Right ventricle myocardium superior (tissue), 1 donor: ENCODE measurements around the gene GTF2E1. TPM values are rescaled to one million over a fixed set of nuclear protein-coding genes. Genes with fewer than 3 reads are reported as not detected.
A peak's percentile ranks its signal among the peaks of the same experiment; 100 is the strongest.
"Not testable (repeated sequence)": the region's sequence is repeated elsewhere in the genome, so short reads cannot be mapped to it uniquely, and the experiment has no call there.

ENCODE experiments used
- ATAC-seq: fragments of 200-7000 bp; cut with Tn5 transposase; one replicate; pipeline ENCODE4 v1.9.1; 2020; ENCODE audit warnings: mild to moderate bottlenecking; ENCODE audit not compliant: poor library complexity
- DNase-seq: peaks from one replicate; pipeline ENCODE4 v3.0.0-alpha.2; 2020
- intact Hi-C: fragments of 100-400 bp; cut with DNase I; formaldehyde crosslinking; loops from one replicate; pipeline ENCODE4 v1.11.2; 2022
- total RNA-seq: library from RNA; stranded (reverse); fragmentation: NEBNext Ultra II Directional; extraction: Animal tissue kit (Norgen Biotek cat#: 25700); gene quantifications from one replicate; pipeline ENCODE4 v1.2.1, GENCODE V29; 2021
- donor health status: DM: no; HTN: yes; CAD: no; lungs with severe emphysema.

GTF2E1 gene
- total RNA-seq, 1 donor from 2014 or later: 12.2 TPM

DNA sequence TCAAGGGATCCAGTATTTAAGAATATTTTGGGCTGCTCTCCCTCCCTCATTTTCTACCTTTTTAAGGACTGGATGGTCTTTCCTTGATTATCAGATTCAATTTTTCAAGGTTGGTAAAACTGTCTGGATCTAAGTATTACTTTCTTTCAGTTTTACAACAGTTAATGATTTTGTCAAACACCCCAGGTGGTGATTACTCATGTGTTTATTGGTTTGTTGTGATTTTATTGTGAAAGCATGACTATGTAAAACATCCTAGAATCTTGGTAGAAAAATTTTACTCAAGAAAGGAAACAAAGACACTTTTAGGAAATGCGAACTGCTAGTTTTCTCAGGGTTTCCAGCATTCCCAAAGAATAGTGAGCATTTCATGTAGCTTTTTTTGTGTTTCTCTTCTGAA is 7.3 kb downstream of the GTF2E1 start:
- ATAC-seq (no peak), DNase-seq (no peak)
- intact Hi-C loops: no loop called here

DNA sequence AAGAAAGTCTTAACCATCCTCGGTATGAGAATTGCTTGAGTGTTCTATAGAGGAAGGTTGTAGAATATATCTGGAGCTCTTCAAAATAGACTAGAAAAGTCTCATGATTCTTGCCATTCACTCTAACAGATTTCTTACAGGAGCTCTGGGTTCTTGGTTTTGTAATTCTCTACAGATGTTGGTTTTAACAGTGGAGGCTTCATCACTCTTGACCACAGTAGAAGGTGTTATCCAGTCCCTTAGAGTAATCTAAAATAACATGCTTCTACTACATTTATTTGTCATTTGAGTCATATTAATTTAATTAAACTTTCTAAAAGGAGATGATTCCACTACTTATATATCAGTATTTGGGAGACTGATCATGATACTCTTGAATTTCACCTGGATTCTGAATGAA is 9.7 kb downstream of the GTF2E1 start:
- intact Hi-C loops: no loop called here
- DNase-seq: no peak
- ATAC-seq: no peak

DNA sequence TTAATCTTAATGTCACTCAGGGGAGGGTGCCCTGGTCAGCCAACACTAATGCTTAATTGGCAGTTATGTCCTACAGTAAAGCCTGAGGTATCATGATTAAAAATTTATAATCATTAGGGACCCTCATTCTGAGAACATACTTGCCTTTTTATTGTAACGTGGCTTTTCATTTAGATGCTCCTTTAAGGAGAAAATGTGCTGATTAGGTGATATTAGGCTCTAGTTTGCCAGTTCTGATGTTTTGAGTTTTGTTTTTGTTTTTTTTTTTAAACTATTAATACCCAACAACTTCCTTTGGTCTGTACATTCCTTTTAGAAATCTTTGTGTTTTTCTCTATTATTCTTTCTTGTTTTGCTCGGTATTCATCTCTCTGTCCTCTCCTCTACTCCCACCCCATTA is 10.3 kb downstream of the GTF2E1 start:
- intact Hi-C loops: no loop called here
- no peak for DNase-seq
- no peak for ATAC-seq

DNA sequence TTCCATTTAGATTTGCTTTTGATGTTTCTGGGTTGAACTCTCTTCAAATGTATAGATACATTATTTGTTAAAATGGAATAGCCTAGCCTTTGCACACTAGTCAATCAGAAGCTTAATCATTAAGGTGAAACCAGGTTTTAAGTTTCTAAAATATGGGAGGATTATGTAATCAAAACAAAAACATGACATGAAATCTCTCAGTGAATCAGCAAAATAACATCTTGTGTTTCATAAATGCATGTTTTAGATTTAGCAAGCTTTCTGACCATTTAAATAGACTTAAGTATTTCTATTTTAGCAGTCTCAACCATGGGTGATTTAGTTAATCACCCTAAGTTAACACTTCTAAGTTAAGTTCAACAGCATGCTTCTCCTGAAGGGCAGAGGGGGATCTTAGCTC is 11.3 kb downstream of the GTF2E1 start:
- DNase-seq: no peak
- intact Hi-C loops: no loop called here
- ATAC-seq: no peak

DNA sequence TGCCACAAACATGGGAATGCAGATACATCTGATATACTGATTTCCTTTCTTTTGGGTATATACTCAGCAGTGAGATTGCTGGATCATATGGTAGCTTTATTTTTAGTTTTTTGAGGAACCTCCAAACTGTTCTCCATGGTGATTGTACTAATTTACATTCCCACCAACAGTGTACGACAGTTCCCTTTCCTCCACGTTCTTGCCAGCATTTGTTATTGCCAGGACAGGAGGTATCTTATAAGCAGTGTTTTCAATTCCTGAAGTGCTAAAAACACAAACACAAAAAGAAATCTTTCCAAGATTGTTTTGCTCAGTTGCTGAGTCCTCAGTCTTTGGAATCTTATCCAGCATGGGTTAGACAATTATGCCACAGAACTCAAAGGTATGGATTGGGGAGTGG is 13.5 kb downstream of the GTF2E1 start:
- intact Hi-C loops: no loop called here
- ATAC-seq (no peak), DNase-seq (no peak)

DNA sequence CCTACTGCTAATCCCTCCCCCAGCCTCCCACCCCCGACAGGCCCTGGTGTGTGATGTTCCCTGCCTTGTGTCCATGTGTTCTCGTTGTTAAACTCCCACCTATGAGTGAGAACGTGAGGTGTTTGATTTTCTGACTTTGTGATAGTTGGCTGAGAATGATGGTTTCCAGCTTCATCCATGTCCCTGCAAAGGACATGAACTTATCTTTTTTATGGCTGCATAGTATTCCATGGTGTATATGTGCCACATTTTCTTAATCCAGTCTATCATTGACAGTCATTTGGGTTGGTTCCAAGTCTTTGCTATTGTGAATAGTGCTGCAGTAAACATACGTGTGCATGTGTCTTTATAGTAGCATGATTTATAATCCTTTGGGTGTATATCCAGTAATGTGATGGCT is 16.0 kb downstream of the GTF2E1 start:
- intact Hi-C loops, ATAC-seq, DNase-seq: not testable (repeated sequence)

DNA sequence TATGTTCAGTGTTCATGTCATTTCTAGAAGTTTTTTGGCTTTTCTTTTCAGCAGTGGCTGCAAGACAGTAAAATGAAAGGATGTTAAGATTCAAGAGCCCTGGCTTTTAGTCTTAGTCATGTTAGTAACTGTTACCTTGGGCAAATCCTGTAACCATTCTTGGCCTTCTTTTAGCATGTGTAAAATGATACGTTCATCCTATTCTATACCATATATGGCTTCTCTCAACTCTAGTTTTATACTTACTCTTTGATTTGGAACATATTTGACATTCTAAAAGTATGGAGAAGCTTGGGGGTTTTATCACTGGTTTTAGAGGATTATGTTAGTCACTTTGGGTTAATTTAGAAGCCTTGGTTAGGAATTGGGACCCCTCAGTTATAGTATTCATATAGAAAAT is 20.1 kb downstream of the GTF2E1 start:
- no peak for DNase-seq
- no peak for ATAC-seq
- intact Hi-C loops: no loop called here

DNA sequence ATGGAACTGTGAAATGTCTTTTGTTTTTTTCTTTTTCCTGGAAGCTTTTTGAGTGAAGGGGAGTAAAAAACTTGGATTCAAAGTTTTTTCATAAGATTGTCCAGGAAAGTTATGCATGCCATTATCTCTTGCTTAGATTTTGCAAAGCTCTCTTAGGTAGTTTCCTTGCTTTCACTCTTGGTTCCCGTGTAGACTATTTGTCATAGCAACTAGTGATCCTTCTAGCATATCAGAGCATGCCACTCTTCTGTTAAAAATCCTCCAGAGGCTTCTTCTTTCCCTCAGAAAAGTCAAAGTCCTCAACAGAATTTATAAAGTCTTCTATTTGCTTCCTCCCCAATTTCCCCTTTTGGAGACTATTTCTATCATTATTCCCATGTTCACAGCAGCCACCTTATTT is 21.1 kb downstream of the GTF2E1 start:
- intact Hi-C loops: no loop called here
- no peak for ATAC-seq

DNA sequence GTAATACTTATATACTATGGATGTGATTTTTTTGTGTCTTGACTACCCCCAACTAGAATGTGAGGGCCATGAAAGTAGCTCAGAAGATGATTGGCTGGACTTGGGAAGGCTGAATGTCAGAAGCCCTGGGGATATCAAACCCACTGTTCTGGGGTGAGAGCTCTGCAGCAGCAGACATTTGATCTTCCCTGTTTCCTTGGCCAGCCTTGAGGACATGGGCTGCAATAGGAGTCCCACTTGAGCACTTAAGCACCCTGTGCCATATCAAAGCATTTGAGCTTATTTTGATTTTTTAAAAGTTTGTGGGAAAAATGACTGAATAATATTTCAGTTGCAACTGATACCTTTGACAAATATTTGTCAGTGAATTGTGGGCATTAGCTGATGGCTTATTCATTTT is 21.7 kb downstream of the GTF2E1 start:
- no peak for DNase-seq
- no peak for ATAC-seq
- intact Hi-C loops: no loop called here

More for the DNA sequence above, 21.1 kb downstream of the GTF2E1 start:
- DNase-seq: no peak

DNA sequence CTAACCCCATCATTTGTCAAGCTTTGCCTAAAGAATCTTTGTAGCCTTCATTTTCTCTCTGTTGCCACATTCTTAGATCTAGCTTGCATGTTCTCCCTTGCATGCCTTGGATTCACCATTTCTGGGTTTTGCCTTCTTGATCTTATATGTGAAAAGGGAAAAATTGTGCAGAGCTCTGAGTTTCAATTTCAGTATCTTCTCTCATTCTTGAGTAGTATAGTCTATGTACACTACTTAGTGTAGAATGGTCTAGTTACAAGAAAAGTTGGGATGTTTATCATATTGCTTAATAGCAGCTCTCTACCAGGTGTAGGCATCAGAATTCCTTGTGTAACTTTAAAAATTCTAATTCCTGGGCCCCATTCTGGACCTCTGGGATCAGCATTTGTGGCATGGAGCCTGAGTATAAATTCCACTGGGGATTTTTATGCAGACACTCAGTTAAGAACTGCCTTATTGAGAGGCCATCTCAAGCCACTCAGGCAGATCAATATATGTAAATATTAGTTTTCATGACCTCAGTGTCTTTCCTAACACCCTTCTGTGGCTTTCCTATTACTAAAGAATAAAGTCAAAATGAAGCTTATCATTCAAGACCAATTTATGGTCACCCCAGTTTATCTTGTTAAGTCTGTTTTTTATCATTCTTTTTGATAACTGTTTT is 23.4 kb downstream of the GTF2E1 start:
- no peak for DNase-seq
- intact Hi-C loops: no loop called here
- no peak for ATAC-seq

DNA sequence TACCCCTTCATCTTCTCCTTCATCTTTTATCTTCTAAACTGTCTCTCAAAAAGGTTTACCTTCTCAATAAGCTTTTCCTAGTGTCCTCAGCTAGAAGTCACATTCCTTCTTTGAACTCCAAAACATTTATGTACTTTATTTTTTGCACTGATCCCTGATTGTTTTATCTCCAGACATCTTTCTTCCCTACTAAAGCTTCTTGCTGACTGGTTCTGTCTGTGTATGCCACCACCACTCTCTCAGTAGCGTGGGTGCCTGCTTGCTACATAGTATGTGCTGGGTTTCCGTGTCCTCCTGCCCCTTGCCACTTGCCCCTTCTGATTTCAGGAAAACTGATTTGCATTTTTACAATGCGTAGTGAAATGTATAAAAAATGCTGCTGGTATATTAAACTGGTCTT is 24.0 kb downstream of the GTF2E1 start:
- intact Hi-C loops: no loop called here
- ATAC-seq: no peak
- no peak for DNase-seq

DNA sequence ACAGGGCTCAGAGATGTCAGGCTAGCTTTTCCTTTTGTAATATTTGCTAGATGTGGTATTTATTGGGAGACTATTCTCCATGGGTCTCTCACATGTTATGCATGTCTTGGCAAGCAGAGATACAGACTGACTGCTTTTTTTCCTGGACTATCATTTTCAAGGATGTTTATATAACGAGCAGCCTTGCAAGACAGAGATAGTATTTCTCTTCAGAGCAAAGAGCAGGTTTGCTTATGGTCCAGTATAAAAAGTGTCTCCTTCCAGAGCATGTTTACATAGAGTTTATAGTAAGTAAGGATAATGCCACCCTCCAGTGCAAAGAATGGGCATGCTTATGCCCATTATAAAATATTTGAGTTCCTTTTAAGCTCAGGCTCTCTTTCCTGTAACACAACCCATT is 24.6 kb downstream of the GTF2E1 start:
- no peak for ATAC-seq
- intact Hi-C loops: no loop called here
- DNase-seq: no peak

DNA sequence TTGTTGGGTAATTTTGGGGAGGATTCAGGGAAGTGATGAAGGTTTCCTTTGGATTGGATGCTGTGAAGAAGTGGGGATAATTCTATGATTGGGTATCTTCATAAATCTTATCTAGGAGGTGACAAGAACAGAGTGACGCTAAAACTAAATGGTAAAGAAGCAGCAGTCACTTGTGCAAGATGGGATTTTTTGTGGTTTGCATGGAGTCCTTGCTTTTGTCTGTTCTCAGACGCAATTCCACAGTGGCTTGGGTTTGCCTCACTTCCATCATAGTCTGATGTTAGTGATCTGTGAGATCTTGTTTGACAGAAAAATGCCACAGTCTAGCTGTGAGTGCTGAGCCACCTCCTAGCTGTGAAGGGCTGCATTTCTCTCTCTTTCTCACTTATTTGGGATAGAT is 26.9 kb downstream of the GTF2E1 start:
- intact Hi-C loops: no loop called here

DNA sequence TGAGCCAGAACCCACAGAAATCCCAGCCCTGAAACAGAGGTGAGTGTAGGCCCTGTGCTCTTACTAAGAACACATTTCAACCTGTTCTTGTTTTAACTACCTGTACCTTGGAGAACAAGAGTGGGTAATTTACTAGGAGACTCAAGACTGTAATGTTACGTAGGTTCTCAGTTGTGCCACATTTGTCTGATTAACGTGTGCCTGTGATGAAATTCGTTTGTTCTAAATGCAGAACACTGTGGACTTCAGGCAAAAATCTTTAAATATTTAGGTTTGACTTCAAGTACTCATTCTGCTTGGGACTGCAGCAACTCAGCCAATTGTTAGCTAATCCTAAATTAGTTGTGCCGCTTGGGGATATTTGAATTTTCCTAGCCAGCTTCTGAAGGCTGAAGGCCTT is 28.3 kb downstream of the GTF2E1 start:
- DNase-seq (no peak), ATAC-seq (no peak)
- intact Hi-C loops: no loop called here

More for the DNA sequence above, 26.9 kb downstream of the GTF2E1 start:
- ATAC-seq (no peak), DNase-seq (no peak)

DNA sequence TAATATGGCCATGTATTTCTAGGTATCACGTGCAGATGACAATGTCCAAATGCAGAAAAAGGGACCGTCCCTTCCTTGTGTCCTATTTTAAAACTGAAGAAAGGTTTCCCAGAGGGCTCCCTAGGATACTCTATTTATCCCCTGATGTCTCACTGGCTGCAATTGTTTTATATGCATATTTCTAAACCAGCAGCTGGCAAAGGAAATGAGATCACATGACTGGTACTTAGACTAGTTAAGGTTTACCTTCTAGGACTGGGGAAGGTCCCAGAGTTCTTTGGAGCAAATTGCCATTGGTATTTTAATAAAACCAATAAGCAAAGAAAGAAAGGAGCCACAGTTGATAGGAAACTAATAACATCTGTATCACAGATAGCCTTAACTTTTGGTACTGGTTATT is 29.5 kb downstream of the GTF2E1 start:
- ATAC-seq: no peak
- intact Hi-C loops: no loop called here
- DNase-seq: no peak

DNA sequence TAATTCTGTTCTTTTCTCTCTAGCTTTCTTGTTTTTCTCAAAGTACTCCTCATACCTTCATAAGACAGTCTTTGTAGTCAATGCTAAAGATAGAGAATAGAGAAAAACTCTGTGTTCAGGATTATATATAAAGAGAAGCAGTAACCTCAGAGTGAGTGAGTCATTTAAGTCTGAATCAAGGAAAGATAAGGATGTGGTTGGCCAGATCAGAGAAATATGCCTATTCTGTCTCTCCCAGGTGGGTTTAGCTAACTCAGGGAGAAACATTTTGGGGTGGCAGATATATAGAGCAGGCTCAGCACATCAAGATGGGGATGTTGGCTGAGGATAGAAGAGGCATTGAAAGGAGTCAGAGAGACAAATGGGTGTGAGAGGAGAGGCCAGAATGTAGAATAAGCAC is 31.4 kb downstream of the GTF2E1 start:
- no peak for ATAC-seq
- intact Hi-C loops: no loop called here
- DNase-seq: no peak

DNA sequence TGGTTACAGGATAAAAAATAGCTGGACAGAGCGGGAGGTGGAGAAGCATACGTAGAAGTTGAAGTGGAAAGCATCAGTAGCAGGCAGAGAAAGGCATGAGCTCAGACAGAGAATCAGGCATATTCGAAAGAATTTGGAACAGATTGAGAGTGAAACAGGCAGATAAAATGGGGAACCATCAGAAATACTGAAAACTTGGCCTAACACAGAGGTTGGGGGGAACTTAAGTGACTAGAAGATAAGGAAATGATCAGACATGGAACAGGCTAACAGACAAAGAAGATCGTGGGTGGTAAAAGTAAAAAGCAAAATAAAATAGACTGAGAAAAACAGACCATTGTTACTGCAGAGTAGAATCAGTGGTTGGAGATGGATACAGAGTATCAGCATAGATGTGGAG is 32.9 kb downstream of the GTF2E1 start:
- intact Hi-C loops: no loop called here
- ATAC-seq (no peak), DNase-seq (no peak)

DNA sequence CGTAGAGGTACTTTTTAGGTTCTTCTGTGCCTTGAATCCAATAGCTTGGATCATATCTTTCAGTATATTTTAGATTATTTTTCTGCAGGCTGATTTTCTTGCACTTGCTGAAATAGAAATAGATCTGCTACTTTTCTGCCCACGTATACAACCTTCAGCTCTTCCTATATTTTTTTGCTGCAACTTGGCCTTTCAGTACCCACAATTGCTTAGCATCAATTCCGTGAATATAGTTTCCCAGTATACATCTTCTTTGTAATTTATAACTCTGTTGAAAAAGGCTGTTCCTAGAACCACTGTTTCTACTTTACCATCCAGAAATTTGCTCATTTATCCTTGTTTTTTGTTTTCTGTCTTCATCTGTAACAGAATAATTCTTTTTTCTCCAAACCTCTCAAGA is 36.2 kb downstream of the GTF2E1 start:
- ATAC-seq: no peak
- intact Hi-C loops: no loop called here
- no peak for DNase-seq

DNA sequence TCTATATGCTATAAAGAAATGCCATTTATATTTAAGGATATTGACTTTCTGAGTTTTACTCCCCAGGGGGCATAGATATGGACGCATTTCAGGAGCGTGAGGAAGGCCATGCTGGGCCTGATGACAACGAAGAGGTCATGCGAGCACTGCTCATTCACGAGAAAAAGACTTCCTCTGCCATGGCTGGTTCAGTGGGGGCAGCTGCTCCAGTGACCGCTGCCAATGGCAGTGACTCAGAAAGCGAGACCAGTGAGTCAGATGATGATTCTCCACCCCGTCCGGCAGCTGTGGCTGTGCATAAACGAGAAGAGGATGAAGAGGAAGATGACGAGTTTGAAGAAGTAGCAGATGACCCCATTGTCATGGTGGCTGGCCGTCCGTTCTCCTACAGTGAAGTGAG is 38.4 kb downstream of the GTF2E1 start:
- intact Hi-C loops: no loop called here
- ATAC-seq: no peak
- DNase-seq: peak; percentile 26

DNA sequence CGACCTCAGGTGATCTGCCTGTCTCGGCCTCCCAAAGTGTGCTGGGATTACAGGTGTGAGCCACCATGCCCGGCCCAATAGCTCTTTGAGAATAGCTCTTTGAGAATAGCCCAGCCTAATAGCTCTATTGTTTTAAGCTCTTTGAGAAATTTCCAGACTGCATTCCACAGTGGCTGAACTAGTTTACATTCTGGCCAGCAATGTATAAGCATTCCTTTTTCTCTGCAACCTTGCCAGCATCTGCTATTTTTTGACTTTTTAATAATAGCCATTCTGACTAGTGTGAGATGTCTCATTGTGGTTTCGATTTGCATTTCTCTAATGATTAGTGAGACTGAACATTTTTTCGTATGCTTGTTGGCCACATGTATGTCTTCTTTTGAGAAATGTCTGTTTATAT is 43.3 kb downstream of the GTF2E1 start:
- DNase-seq, ATAC-seq, intact Hi-C loops: not testable (repeated sequence)

DNA sequence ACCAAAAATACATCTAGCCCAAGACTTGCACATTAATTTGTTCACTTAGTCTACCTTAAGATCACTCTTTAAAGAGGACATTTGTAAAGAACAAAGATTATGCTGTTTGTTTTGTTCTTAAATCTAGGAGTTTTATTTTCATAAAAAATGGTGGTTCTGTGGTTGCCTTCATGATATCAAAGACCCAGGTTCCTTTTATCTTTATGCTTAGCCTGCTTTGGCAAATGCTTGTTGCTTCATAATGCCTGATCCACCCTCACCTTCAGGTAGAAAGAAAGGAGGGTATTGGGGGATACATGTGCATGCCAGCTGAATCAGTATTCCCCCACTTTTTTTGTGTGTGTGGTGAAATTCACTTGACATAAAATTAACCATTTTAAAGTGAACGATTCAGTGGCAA is 48.5 kb downstream of the GTF2E1 start:
- intact Hi-C loops: loop anchor here (5.0 to 10.0 kb wide), 2 partner anchors 396 to 549 kb away; no protein-coding TSS in a partner anchor
- DNase-seq (no peak), ATAC-seq (no peak)
